GM23338 (cell line): ENCODE results near the gene SLC25A10. TPM values are rescaled to one million over a fixed set of nuclear protein-coding genes. Genes with fewer than 3 reads are reported as not detected.

Experiments
- ATAC-seq: fragments of 200-7000 bp; cut with Tn5 transposase; 3 replicates; pipeline ENCODE4 v1.9.1; 2020
- DNase-seq: peaks from one replicate; pipeline ENCODE4 v3.0.0-alpha.2; 2015; ENCODE audit warnings: low spot score
- H2AFZ ChIP-seq: fragments of 200-600 bp; sonication (generic); 2 replicates; pipeline ENCODE4 v1.8.0; 2016; ENCODE audit warnings: antibody characterized with exemption, mild to moderate bottlenecking, moderate library complexity
- H3F3A ChIP-seq: fragments of 200-600 bp; sonication (generic); replicated peaks from 2 replicates; pipeline ENCODE4 v1.8.0; 2017; ENCODE audit warnings: antibody characterized with exemption, mixed run types, low read depth
- H3K27ac ChIP-seq: fragments of 200-600 bp; sonication (generic); 2 replicates; pipeline ENCODE4 v1.6.1; 2016; ENCODE audit warnings: low read depth
- H3K27me3 ChIP-seq: fragments of 200-600 bp; sonication (generic); 2 replicates; pipeline ENCODE4 v1.8.0; 2016; ENCODE audit warnings: mild to moderate bottlenecking, mixed run types, moderate library complexity; ENCODE audit not compliant: insufficient read depth
- H3K36me3 ChIP-seq: fragments of 200-600 bp; sonication (generic); 2 replicates; pipeline ENCODE4 v1.8.0; 2016; ENCODE audit warnings: mild to moderate bottlenecking; ENCODE audit not compliant: insufficient read depth
- H3K4me1 ChIP-seq: fragments of 200-600 bp; sonication (generic); 2 replicates; pipeline ENCODE4 v1.8.0; 2016; ENCODE audit warnings: mild to moderate bottlenecking, moderate library complexity; ENCODE audit not compliant: insufficient read depth
- H3K4me2 ChIP-seq: fragments of 200-600 bp; sonication (generic); 2 replicates; pipeline ENCODE4 v1.7.1; 2017; ENCODE audit warnings: mixed run types
- H3K4me3 ChIP-seq: fragments of 200-600 bp; sonication (generic); 2 replicates; pipeline ENCODE4 v1.6.1; 2016; ENCODE audit warnings: mixed run types
- H3K79me2 ChIP-seq: fragments of 200-600 bp; sonication (generic); replicated peaks from 2 replicates; pipeline ENCODE4 v1.8.0; 2017; ENCODE audit warnings: mild to moderate bottlenecking; ENCODE audit not compliant: insufficient read depth
- H3K9me2 ChIP-seq: fragments of 200-600 bp; sonication (generic); 2 replicates; pipeline ENCODE4 v1.8.0; 2017; ENCODE audit not compliant: insufficient read depth
- H4K20me1 ChIP-seq: fragments of 200-600 bp; sonication (generic); replicated peaks from 2 replicates; pipeline ENCODE4 v1.8.0; 2017; ENCODE audit warnings: mild to moderate bottlenecking; ENCODE audit not compliant: insufficient read depth
- H3K27ac Mint-ChIP-seq: 2 replicates; pipeline ENCODE4 v1.8.0; 2020; ENCODE audit warnings: inconsistent platforms, mild to moderate bottlenecking, moderate library complexity, mixed read lengths
- H3K27me3 Mint-ChIP-seq: 3 replicates; pipeline ENCODE4 v1.8.0; 2022; ENCODE audit warnings: low read depth, mild to moderate bottlenecking, moderate library complexity, mixed read lengths, inconsistent platforms; ENCODE audit not compliant: insufficient read depth, poor library complexity
- H3K36me3 Mint-ChIP-seq: 3 replicates; pipeline ENCODE4 v1.8.0; 2021; ENCODE audit warnings: low read depth, mild to moderate bottlenecking, inconsistent platforms, moderate library complexity, mixed read lengths
- H3K4me1 Mint-ChIP-seq: 3 replicates; pipeline ENCODE4 v1.8.0; 2020; ENCODE audit warnings: mild to moderate bottlenecking, inconsistent platforms, mixed read lengths
- H3K4me3 Mint-ChIP-seq: 3 replicates; pipeline ENCODE4 v1.8.0; 2021; ENCODE audit warnings: moderate library complexity, mild to moderate bottlenecking, inconsistent platforms, mixed read lengths
- H3K9me3 Mint-ChIP-seq: 3 replicates; pipeline ENCODE4 v1.8.0; 2020; ENCODE audit warnings: moderate library complexity, mild to moderate bottlenecking, inconsistent platforms, mixed read lengths
- CREB1 ChIP-seq: fragments of 250-450 bp; sonication (Bioruptor Pico); IDR thresholded peaks from 2 replicates; pipeline ENCODE4 v1.5.0; 2020; ENCODE audit warnings: low read depth, mild to moderate bottlenecking, moderate library complexity
- CTCF ChIP-seq, 2 experiments: fragments of 200-600 bp in 1 of 2; sonication (generic) in 1 of 2; conservative IDR thresholded peaks; 2 replicates each; pipeline versions ENCODE4 v1.5.1 to v1.6.1; 2016 to 2017; ENCODE audit warnings: antibody characterized with exemption in 2 of 2, low read depth in 2 of 2, mild to moderate bottlenecking in 2 of 2, moderate library complexity in 1 of 2
- EZH2 ChIP-seq: fragments of 200-600 bp; sonication (generic); IDR thresholded peaks from one replicate; pipeline ENCODE4 v1.8.0; 2017; ENCODE audit warnings: antibody characterized with exemption, mild to moderate bottlenecking, low read depth; ENCODE audit not compliant: unreplicated experiment
- NANOG ChIP-seq: IDR thresholded peaks from 2 replicates; pipeline ENCODE4 v1.6.1; 2016; ENCODE audit warnings: antibody characterized with exemption, borderline replicate concordance
- POLR2AphosphoS5 ChIP-seq: IDR thresholded peaks from 2 replicates; pipeline ENCODE4 v1.6.1; 2016; ENCODE audit warnings: antibody characterized with exemption, low read depth
- STAT1 ChIP-seq: IDR thresholded peaks from one replicate; pipeline ENCODE4 v1.6.1; 2016; ENCODE audit warnings: antibody characterized with exemption; ENCODE audit not compliant: unreplicated experiment
- ZNF114 ChIP-seq: fragments of 250-450 bp; sonication (Bioruptor Pico); IDR thresholded peaks from 2 replicates; pipeline ENCODE4 v1.5.0; 2020; ENCODE audit warnings: mild to moderate bottlenecking, moderate library complexity
- polyA plus RNA-seq: library from polyadenylated mRNA; unstranded; fragments of >200 nt; fragmentation: Nextera tagmentation; extraction: Ambion mirVana; gene quantifications from 2 replicates; pipeline ENCODE4 v1.2.1, GENCODE V29; 2016
- total RNA-seq: library from RNA; depleted of rRNA; stranded (reverse); fragments of >200 nt; shearing (Covaris generic); gene quantifications from 2 replicates; pipeline ENCODE4 v1.2.3, GENCODE V29; 2014

The SLC25A10 gene
- total and polyA plus RNA-seq, 2 experiments from 2014 or later = 25.7 to 47.4 TPM

DNA sequence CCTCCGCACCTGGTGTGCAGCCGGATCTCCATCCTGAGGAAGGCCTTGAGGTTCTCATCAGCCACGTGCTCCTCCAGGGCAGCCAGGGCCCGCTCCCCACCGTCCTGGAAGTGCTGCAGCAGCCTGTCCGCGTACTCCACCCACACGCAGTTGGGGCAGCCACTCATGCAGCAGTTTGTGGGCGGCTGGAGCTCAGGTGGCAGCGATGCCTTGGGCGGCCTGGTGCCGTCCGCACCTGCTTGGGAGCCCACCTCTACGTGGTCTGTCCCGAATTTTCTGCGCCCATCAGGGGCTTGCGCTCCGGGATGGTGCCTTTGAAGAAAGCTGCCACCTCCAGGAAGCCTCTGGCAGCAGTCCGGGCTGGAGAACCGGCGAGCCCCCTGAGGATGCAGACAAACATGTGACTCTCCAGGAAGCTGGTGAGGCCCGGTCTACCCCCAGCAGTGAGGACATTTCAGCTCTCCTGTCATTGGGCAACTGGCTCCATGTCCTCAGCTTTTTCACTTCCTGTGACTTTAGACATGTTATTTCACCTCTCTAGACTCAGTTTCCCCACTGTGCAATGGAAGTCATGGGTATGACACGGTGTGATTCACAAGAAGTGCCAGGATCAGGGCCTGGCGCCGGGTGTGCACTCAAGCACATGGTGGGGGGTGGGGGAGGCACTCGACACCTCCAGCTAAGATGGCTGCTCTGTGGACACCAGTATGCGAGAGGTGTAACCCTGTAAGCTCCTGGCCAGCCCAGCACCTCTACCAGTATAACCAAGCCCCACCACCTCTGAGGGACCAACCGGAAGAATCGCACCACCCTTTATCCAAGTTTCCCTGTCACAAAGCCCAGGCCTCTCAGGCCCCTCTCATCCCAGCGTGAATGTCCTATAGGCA lies 46.6 kb upstream of the SLC25A10 start:
- peak overlapping the region; percentile 99 for H3K4me2 ChIP-seq
- peaks cover 15% of the 10 kb centered on the region for H3K4me1 ChIP-seq
- H3K4me3 Mint-ChIP-seq = peak overlapping the region; percentile 98
- peaks cover 41% of the 10 kb centered on the region for H3K79me2 ChIP-seq
- peaks cover 27% of the 10 kb centered on the region for H3F3A ChIP-seq
- ATAC-seq = peak; percentile 13
- no peaks in the 10 kb centered on the region for H3K9me3 Mint-ChIP-seq
- H4K20me1 ChIP-seq = peaks cover 12% of the 10 kb centered on the region
- peak overlapping the region; percentile 95 for H3K27ac Mint-ChIP-seq
- H3K36me3 ChIP-seq = peaks cover 9% of the 10 kb centered on the region
- H3K27me3 ChIP-seq = no peaks in the 10 kb centered on the region
- H3K4me1 Mint-ChIP-seq = peaks cover 25% of the 10 kb centered on the region
- H3K36me3 Mint-ChIP-seq = peaks cover 50% of the 10 kb centered on the region
- TF ChIP-seq NANOG = no peak
- TF ChIP-seq POLR2AphosphoS5 = 0 out of 2 replicates have a peak, but pooled peaks have one; percentile 24
- no peak overlapping the region for H2AFZ ChIP-seq
- no peaks in the 10 kb centered on the region for H3K9me2 ChIP-seq
- H3K27ac ChIP-seq = peak overlapping the region; percentile 84
- H3K27me3 Mint-ChIP-seq = peaks cover 18% of the 10 kb centered on the region
- peak; percentile 40 for DNase-seq
- peak overlapping the region; percentile 99 for H3K4me3 ChIP-seq

GRCh38 chr17:81666092-81666341 lies 46.1 kb upstream of the SLC25A10 start:
- Histone ChIP-seq H3K27ac (peak overlapping the region; percentile 84), H3K4me1 (peaks cover 15% of the 10 kb centered on the region), H4K20me1 (peaks cover 12% of the 10 kb centered on the region), H3K27me3 (no peaks in the 10 kb centered on the region), H3F3A (peaks cover 27% of the 10 kb centered on the region), H3K4me2 (peak overlapping the region; percentile 99), H3K79me2 (peaks cover 41% of the 10 kb centered on the region), H3K9me2 (no peaks in the 10 kb centered on the region), H2AFZ (no peak overlapping the region), H3K36me3 (peaks cover 14% of the 10 kb centered on the region), H3K4me3 (peak overlapping the region; percentile 99)
- TF ChIP-seq STAT1 (no peak), POLR2AphosphoS5 (no peak), EZH2 (no peak), CTCF (conservative IDR thresholded peaks at IDR 0.05; ENCODE audit: low read depth in 2 of 2) (no peak), CREB1 (CRISPR knock-in tag) (no peak), ZNF114 (CRISPR knock-in tag) (no peak)
- Mint-ChIP-seq H3K4me3 (peak overlapping the region; percentile 98), H3K9me3 (no peaks in the 10 kb centered on the region), H3K27me3 (peaks cover 18% of the 10 kb centered on the region), H3K36me3 (peaks cover 56% of the 10 kb centered on the region), H3K27ac (peak overlapping the region; percentile 95), H3K4me1 (peaks cover 25% of the 10 kb centered on the region)
- peak; percentile 77 for DNase-seq
- ATAC-seq = peak; percentile 49
